Liver (tissue), 9 donors: ENCODE data around the gene FBXO44. TPM values are rescaled to one million over a fixed set of nuclear protein-coding genes. Genes with fewer than 3 reads are reported as not detected.

Experiments
- DNase-seq: peaks from one replicate; pipeline ENCODE4 v3.0.0-alpha.2; 2017; ENCODE audit warnings: low spot score
- H3K27ac ChIP-seq, 2 donors: one replicate each; pipeline ENCODE4 v1.7.0; 2013; ENCODE audit warnings: inconsistent platforms in 2 of 2, low read length in 2 of 2, control low read depth in 1 of 2, low read depth in 1 of 2, mild to moderate bottlenecking in 1 of 2
- H3K27me3 ChIP-seq, 4 donors: one replicate each; pipeline versions ENCODE4 v1.6.1 to v1.7.0; 2013; ENCODE audit warnings: low read length in 3 of 4, inconsistent platforms in 1 of 4, mild to moderate bottlenecking in 1 of 4, moderate library complexity in 1 of 4; ENCODE audit not compliant: control insufficient read depth in 4 of 4, insufficient read depth in 4 of 4
- H3K36me3 ChIP-seq, 4 donors: one replicate each; pipeline versions ENCODE4 v1.6.1 to v1.7.0; 2013; ENCODE audit warnings: low read length in 3 of 4, mild to moderate bottlenecking in 3 of 4, low read depth in 1 of 4, moderate library complexity in 1 of 4; ENCODE audit not compliant: control insufficient read depth in 4 of 4, insufficient read depth in 3 of 4
- H3K4me1 ChIP-seq, 4 donors: one replicate each; pipeline versions ENCODE4 v1.6.1 to v1.7.0; 2013; ENCODE audit warnings: low read length in 3 of 4, mild to moderate bottlenecking in 3 of 4, moderate library complexity in 1 of 4; ENCODE audit not compliant: control insufficient read depth in 4 of 4, insufficient read depth in 4 of 4
- H3K4me3 ChIP-seq, 3 donors: one replicate each; pipeline versions ENCODE4 v1.6.1 to v1.7.0; 2013; ENCODE audit warnings: low read length in 3 of 3, control low read depth in 1 of 3, low read depth in 1 of 3, mild to moderate bottlenecking in 1 of 3
- H3K9ac ChIP-seq, 2 donors: one replicate each; pipeline ENCODE4 v1.7.0; 2013; ENCODE audit warnings: low read length in 2 of 2, mild to moderate bottlenecking in 2 of 2, moderate library complexity in 2 of 2, control low read depth in 1 of 2, low read depth in 1 of 2
- H3K9me3 ChIP-seq, 4 donors: one replicate each; pipeline versions ENCODE4 v1.6.1 to v1.7.0; 2013; ENCODE audit warnings: low read length in 3 of 4; ENCODE audit not compliant: control insufficient read depth in 4 of 4
- ATF3 ChIP-seq: IDR thresholded peaks from 2 replicates; pipeline ENCODE4 v1.6.1; 2016; ENCODE audit warnings: antibody characterized with exemption
- CTCF ChIP-seq: fragments of 150-350 bp; IDR thresholded peaks from 2 replicates; pipeline ENCODE4 v1.5.1; 2017; ENCODE audit warnings: improper control_type of control experiment, low read depth, low read length; ENCODE audit not compliant: missing input control
- EGR1 ChIP-seq, 2 donors: IDR thresholded peaks; 2 replicates each; pipeline ENCODE4 v1.6.1; 2016 to 2018; ENCODE audit warnings: antibody characterized with exemption in 2 of 2, low read depth in 2 of 2
- FOXA1 ChIP-seq: IDR thresholded peaks from 2 replicates; pipeline ENCODE4 v1.6.1; 2016; ENCODE audit warnings: antibody characterized with exemption
- FOXA2 ChIP-seq: IDR thresholded peaks from 2 replicates; pipeline ENCODE4 v1.6.1; 2016; ENCODE audit warnings: antibody characterized with exemption
- GABPA ChIP-seq, 2 donors: IDR thresholded peaks in 1 of 2; conservative IDR thresholded peaks in 1 of 2; 2 replicates each; pipeline ENCODE4 v1.6.1; 2016; ENCODE audit warnings: antibody characterized with exemption in 2 of 2, mild to moderate bottlenecking in 1 of 2, moderate library complexity in 1 of 2
- HNF4A ChIP-seq, 2 donors: conservative IDR thresholded peaks; 2 replicates each; pipeline ENCODE4 v1.6.1; 2016; ENCODE audit warnings: antibody characterized with exemption in 2 of 2, mild to moderate bottlenecking in 2 of 2
- HNF4G ChIP-seq: IDR thresholded peaks from 2 replicates; pipeline ENCODE4 v1.6.1; 2016; ENCODE audit warnings: antibody characterized with exemption
- JUND ChIP-seq, 2 donors: IDR thresholded peaks; 2 replicates each; pipeline ENCODE4 v1.6.1; 2016; ENCODE audit warnings: antibody characterized with exemption in 2 of 2
- MAX ChIP-seq: IDR thresholded peaks from 2 replicates; pipeline ENCODE4 v1.6.1; 2016; ENCODE audit warnings: antibody characterized with exemption
- NR2F2 ChIP-seq: IDR thresholded peaks from 2 replicates; pipeline ENCODE4 v1.6.1; 2016; ENCODE audit warnings: antibody characterized with exemption
- RAD21 ChIP-seq, 2 donors: IDR thresholded peaks; 2 replicates each; pipeline ENCODE4 v1.6.1; 2016; ENCODE audit warnings: antibody characterized with exemption in 2 of 2, mild to moderate bottlenecking in 2 of 2
- REST ChIP-seq: IDR thresholded peaks from 2 replicates; pipeline ENCODE4 v1.6.1; 2016; ENCODE audit warnings: antibody characterized with exemption, mild to moderate bottlenecking
- RXRA ChIP-seq, 2 donors: IDR thresholded peaks; 2 replicates each; pipeline ENCODE4 v1.6.1; 2017 to 2018; ENCODE audit warnings: antibody characterized with exemption in 2 of 2, mild to moderate bottlenecking in 1 of 2
- SP1 ChIP-seq: IDR thresholded peaks from 2 replicates; pipeline ENCODE4 v1.6.1; 2018; ENCODE audit warnings: antibody characterized with exemption, mild to moderate bottlenecking
- TAF1 ChIP-seq: conservative IDR thresholded peaks from 2 replicates; pipeline ENCODE4 v1.6.1; 2016; ENCODE audit warnings: antibody characterized with exemption, mild to moderate bottlenecking
- YY1 ChIP-seq: IDR thresholded peaks from 2 replicates; pipeline ENCODE4 v1.6.1; 2016; ENCODE audit warnings: antibody characterized with exemption, mild to moderate bottlenecking
- ZBTB33 ChIP-seq: IDR thresholded peaks from 2 replicates; pipeline ENCODE4 v1.6.1; 2016; ENCODE audit warnings: antibody characterized with exemption
- WGBS: extraction: QIAGEN DNeasy Blood & Tissue Kit; methylation state at CpG from one replicate; pipeline ENCODE4 v1.1.7; 2013; 5-methylcytosine and 5-hydroxymethylcytosine counted together
- polyA plus RNA-seq, 2 donors: library from polyadenylated mRNA; stranded (reverse) in 1 of 2; unstranded in 1 of 2; fragments of 200-250 nt in 1 of 2; fragments of >200 nt in 1 of 2; fragmentation: Nextera tagmentation in 1 of 2; extraction: Ambion mirVana in 1 of 2; gene quantifications; one replicate each; pipeline versions ENCODE4 v1.2.1 to v1.2.3, GENCODE V29; 2013 to 2015
- total RNA-seq, 2 donors: library from RNA; depleted of rRNA; stranded (reverse); fragments of >200 nt; gene quantifications; one replicate each; pipeline ENCODE4 v1.2.3, GENCODE V29; 2014
- donor health status: healthy.
- donor health status: healthy.
- donor health status: healthy.
- donor health status: healthy.
- donor health status: healthy.

Gene FBXO44
- total and polyA plus RNA-seq, 4 donors = 3.6 to 13.2 (median 6.8) TPM

- TF ChIP-seq REST = no peak
- no peak for TF ChIP-seq MAX
- TF ChIP-seq JUND (IDR thresholded peaks at IDR 0.05) = no peak
- TF ChIP-seq CTCF = no peak
- no peak for TF ChIP-seq SP1
- TF ChIP-seq TAF1 = no peak
- no peak for TF ChIP-seq FOXA2
- no peak for TF ChIP-seq RXRA (IDR thresholded peaks at IDR 0.05)
- no peak for TF ChIP-seq NR2F2
- no peak for TF ChIP-seq GABPA (IDR thresholded peaks at IDR 0.05 in 1 of 2, conservative IDR thresholded peaks at IDR 0.05 in 1 of 2)
- no peak for TF ChIP-seq ATF3
- no peak for TF ChIP-seq RAD21 (IDR thresholded peaks at IDR 0.05)
- TF ChIP-seq HNF4A (conservative IDR thresholded peaks at IDR 0.05) = no peak
- TF ChIP-seq ZBTB33 = no peak
- no peak for TF ChIP-seq FOXA1
- no peak for TF ChIP-seq HNF4G
- TF ChIP-seq EGR1 (IDR thresholded peaks at IDR 0.05; ENCODE audit: low read depth in 2 of 2) = no peak
- TF ChIP-seq YY1 = no peak
- WGBS = 25% methylated on average over 30 of the region's 30 CpGs
- no peaks in the 10 kb centered on the region for H3K36me3 ChIP-seq
- peak; percentile 59 for DNase-seq
- H3K9ac ChIP-seq = no peak overlapping the region
- H3K4me3 ChIP-seq = peak overlapping the region in 2 of 3 donors; percentile 23 to 38
- no peaks in the 10 kb centered on the region for H3K9me3 ChIP-seq
- peaks cover 7 to 29% (median 27%) of the 10 kb centered on the region in 4 donors for H3K4me1 ChIP-seq
- peak overlapping the region in 1 of 2 donors; percentile 81 for H3K27ac ChIP-seq
- H3K27me3 ChIP-seq = no peaks in the 10 kb centered on the region
Observed at GRCh38 chr1:11648732-11649158, 5.9 kb upstream of the FBXO44 start.
